ENCODE data around the gene LCTL. TPM values are rescaled to one million over a fixed set of nuclear protein-coding genes. Genes with fewer than 3 reads are reported as not detected.
"Not testable (repeated sequence)": the region's sequence is repeated elsewhere in the genome, so short reads cannot be mapped to it uniquely, and the experiment has no call there.

LCTL gene
- total and polyA plus RNA-seq, 8 donors: 0.26 to 0.56 (median 0.43) TPM; not detected in 1

DNA sequence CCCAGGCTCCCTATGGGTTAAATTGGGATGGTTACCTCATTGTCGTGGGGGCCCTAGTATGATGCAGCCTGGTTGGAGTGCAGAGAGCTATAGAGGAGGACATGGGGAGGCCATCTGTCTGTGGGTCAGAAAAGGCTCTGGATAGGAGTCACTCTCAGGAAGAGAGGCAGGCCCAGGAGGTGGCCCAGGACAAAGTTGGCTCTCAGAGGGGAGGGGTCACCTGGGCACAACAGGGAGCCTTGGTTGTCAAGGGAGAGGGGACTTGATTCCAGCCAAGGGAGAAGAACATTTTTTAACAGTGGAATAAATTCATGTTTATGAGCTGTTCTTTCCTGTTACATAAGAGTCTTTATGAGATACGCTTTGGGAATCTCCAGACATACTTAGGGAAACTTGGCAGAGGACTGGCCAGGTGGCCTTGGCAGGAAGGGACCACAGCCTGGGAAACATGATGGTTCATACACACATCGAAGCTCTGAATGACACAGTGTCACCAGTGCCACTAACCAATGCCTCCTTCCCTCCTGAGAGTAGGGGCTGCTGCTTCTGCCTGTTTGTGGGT, 27.5 kb upstream of the LCTL start:
- intact Hi-C loops (cut with DNase I): no loop called here
- DNase-seq (no peak), ATAC-seq (no peak)
- H3K4me3 ChIP-seq: no peak overlapping the region
- no peaks in the 10 kb centered on the region for H3K27me3 ChIP-seq
- no peaks in the 10 kb centered on the region for H3K9me3 ChIP-seq
- no peaks in the 10 kb centered on the region for H3K4me1 ChIP-seq
- H3K36me3 ChIP-seq: no peaks in the 10 kb centered on the region
- TF ChIP-seq, protein P1, sequence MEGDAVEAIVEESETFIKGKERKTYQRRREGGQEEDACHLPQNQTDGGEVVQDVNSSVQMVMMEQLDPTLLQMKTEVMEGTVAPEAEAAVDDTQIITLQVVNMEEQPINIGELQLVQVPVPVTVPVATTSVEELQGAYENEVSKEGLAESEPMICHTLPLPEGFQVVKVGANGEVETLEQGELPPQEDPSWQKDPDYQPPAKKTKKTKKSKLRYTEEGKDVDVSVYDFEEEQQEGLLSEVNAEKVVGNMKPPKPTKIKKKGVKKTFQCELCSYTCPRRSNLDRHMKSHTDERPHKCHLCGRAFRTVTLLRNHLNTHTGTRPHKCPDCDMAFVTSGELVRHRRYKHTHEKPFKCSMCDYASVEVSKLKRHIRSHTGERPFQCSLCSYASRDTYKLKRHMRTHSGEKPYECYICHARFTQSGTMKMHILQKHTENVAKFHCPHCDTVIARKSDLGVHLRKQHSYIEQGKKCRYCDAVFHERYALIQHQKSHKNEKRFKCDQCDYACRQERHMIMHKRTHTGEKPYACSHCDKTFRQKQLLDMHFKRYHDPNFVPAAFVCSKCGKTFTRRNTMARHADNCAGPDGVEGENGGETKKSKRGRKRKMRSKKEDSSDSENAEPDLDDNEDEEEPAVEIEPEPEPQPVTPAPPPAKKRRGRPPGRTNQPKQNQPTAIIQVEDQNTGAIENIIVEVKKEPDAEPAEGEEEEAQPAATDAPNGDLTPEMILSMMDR (IDR thresholded peaks at IDR 0.05): no peak
- no peak overlapping the region for H3K27ac ChIP-seq

DNA sequence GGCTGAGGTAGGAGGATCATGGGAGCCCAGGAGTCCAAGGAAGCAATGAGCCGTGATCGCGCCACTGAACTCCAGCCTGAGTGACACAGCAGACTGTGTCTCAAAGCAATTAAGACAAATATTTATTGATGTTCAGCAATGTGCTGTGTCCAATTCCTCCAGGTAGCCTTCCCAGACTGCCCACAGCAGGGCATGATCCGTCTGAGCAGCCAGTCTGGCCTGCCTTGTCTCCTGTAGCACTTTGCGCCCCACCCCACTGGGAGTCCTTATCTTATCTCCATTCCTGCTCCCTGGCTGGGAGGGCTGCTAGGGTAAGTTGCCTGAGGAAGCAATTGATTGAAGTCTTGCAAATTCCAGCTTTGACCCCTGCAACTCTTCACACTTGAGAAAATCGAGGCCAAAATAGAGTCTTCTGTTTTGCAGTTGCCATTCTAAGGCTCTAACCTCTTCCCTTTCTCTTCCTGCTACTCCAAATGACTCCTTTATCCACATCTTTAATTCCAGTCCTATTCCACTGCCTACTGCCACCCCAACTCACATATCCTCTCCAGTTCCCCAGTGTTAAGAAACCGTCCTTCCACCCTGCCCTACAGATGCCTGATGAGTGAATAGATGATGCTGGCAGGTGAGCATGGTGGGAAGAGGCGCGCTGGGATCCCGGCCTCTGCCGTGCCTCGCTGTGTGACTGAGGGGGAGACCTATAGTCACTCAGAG, 26.9 kb upstream of the LCTL start:
- Histone ChIP-seq H3K4me3 (no peak overlapping the region), H3K27me3 (no peaks in the 10 kb centered on the region), H3K9me3 (no peaks in the 10 kb centered on the region), H3K4me1 (no peaks in the 10 kb centered on the region), H3K27ac (no peak overlapping the region), H3K36me3 (no peaks in the 10 kb centered on the region)
- TF ChIP-seq, protein P1 (IDR thresholded peaks at IDR 0.05): no peak
- ATAC-seq: no peak
- intact Hi-C loops (cut with DNase I): no loop called here
- DNase-seq: no peak

DNA sequence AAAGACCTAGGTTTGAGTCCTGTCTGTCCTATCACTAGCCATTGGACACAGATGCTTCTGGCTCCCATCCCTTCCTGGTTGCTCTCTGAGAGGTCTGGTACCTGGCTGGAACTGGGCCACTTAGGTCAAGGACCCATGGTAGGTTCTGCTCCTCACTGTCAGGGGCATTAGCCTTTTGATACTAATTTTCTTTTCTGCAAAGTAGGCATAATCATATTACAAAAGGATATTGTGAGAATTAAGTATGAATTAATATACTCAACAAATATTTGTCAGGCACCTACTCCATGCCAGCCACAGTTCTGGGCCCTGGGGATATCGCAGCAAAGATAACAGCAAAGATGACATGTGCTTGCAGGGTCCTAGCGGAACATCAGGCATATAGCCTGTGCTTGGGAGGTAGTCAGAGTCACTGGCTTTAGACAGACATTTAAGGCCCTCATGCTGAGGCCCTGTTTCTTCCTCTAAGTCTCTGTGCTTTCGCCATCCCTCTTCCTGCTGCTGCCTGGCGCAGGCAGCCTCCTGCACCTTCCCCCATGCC, 25.6 kb upstream of the LCTL start:
- intact Hi-C loops (cut with DNase I): no loop called here
- H3K9me3 ChIP-seq: no peaks in the 10 kb centered on the region
- ATAC-seq (no peak), DNase-seq (no peak)
- H3K4me1 ChIP-seq: peaks cover 0 to 2% of the 10 kb centered on the region in 2 donors
- H3K27me3 ChIP-seq: no peaks in the 10 kb centered on the region
- no peaks in the 10 kb centered on the region for H3K36me3 ChIP-seq
- TF ChIP-seq, protein P1 (IDR thresholded peaks at IDR 0.05): no peak
- no peak overlapping the region for H3K4me3 ChIP-seq
- no peak overlapping the region for H3K27ac ChIP-seq

DNA sequence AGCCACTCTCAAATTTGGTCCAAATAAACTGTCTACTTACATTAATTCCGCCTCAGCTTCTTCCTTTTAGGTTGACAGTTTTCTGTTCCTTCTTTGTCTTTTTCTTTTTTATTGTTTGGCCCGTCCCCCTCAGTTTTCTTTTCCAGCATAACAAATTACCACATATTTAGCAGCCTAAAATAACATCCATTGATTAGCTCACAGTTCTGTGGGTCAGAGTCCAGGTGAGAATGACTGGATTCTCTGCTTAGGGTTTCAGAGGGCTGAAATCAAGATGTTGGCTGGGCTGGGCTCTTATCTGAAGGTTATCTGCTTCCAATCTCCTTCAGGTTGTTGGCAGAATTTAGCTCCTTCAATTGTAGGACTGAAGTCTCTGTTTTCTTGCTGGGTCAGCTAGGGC, 24.6 kb upstream of the LCTL start:
- Histone ChIP-seq H3K27me3 (no peaks in the 10 kb centered on the region), H3K36me3 (no peaks in the 10 kb centered on the region), H3K27ac (no peak overlapping the region), H3K4me1 (peaks cover 0 to 3% of the 10 kb centered on the region in 2 donors), H3K4me3 (no peak overlapping the region), H3K9me3 (no peaks in the 10 kb centered on the region)
- ATAC-seq (no peak), DNase-seq (no peak)
- TF ChIP-seq, protein P1 (IDR thresholded peaks at IDR 0.05): no peak
- intact Hi-C loops (cut with DNase I): no loop called here

DNA sequence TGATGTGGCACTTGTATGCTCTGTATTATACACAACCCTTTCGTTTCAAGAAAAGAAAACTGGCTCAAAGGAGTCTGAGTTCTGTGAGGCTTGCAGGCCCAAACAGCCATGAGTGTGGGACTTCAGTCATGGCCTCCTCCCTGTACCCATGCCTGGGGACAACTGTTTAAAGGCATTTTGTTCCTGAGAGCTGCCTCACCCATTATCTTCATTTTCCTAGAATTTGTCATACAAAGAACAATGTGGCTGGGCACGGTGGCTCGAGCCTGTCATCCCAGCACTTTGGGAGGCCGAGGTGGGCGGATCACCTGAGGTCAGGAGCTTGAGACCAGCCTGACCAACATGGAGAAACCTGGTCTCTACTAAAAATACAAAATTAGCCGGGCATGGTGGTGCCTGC, 23.6 kb upstream of the LCTL start:
- H3K27ac ChIP-seq; intact Hi-C loops (cut with DNase I); ATAC-seq; H3K4me1 ChIP-seq; H3K36me3 ChIP-seq; H3K27me3 ChIP-seq; H3K9me3 ChIP-seq; H3K4me3 ChIP-seq; DNase-seq: not testable (repeated sequence)

Data from left lung (tissue), 10 donors.